K562 (cell line): ENCODE results near the gene NTM. TPM values are rescaled to one million over a fixed set of nuclear protein-coding genes. Genes with fewer than 3 reads are reported as not detected.

Experiments used
- ATAC-seq: fragments of 200-7000 bp; cut with Tn5 transposase; 3 replicates; pipeline ENCODE4 v1.9.1; 2020; ENCODE audit warnings: moderate library complexity
- BruUV-seq: library from RNA; stranded (reverse); fragments of 400-500 nt; replicated peaks from 2 replicates; lab custom pipeline; 2021; lab: Mats Ljungman, UMichigan
- CTCF ChIA-PET: fragments of 300-600 bp; formaldehyde crosslinking; extraction: SDS; loops from one replicate; lab custom pipeline; 2021; ENCODE audit warnings: low intra/inter-chr PET ratio; lab: Yijun Ruan, JAX
- POLR2A ChIA-PET: fragments of 300-600, 350-650 bp; sonication (Branson Sonifier 250); formaldehyde crosslinking; extraction: SDS; loops from one replicate; lab custom pipeline; 2021; ENCODE audit warnings: antibody characterized with exemption, inconsistent platforms; lab: Yijun Ruan, JAX
- DNase-seq, 4 experiments: peaks; one replicate each; pipeline versions ENCODE4 v3.0.0 to v3.0.0-alpha.2; 2011 to 2018; ENCODE audit warnings: low spot score in 3 of 4, mixed read lengths in 3 of 4; ENCODE audit errors: extremely low read depth in 1 of 4
- FAIRE-seq: peaks from 2 replicates; lab custom pipeline; 2011; peaks lifted over from hg19 to GRCh38; lab: Jason Lieb, UNC
- H2AFZ ChIP-seq: 2 replicates; pipeline ENCODE4 v1.6.0; 2011; ENCODE audit warnings: low read depth, low read length, control low read depth, inconsistent platforms
- H3K27ac ChIP-seq: fragments of 200-600 bp; 3 replicates; pipeline ENCODE4 v1.8.0; 2011; ENCODE audit warnings: low read depth, mild to moderate bottlenecking, control low read depth, inconsistent platforms, low read length, moderate library complexity, mixed read lengths; ENCODE audit errors: extremely low read depth
- H3K27me3 ChIP-seq, 2 experiments: fragments of 300-600 bp in 1 of 2; 2 replicates in 1 of 2; 3 replicates in 1 of 2; pipeline versions ENCODE4 v1.6.0 to v1.8.0; 2011; ENCODE audit warnings: inconsistent platforms in 2 of 2, low read length in 2 of 2, mild to moderate bottlenecking in 1 of 2, mixed read lengths in 1 of 2, moderate library complexity in 1 of 2; ENCODE audit not compliant: control insufficient read depth in 2 of 2, insufficient read depth in 2 of 2
- H3K36me3 ChIP-seq: fragments of 300-600 bp; 3 replicates; pipeline ENCODE4 v1.8.0; 2011; ENCODE audit warnings: mild to moderate bottlenecking, low read length, inconsistent platforms; ENCODE audit not compliant: control insufficient read depth, insufficient read depth
- H3K4me1 ChIP-seq, 2 experiments: fragments of 200-600 bp in 1 of 2; replicated peaks in 1 of 2; 2 replicates in 1 of 2; 3 replicates in 1 of 2; pipeline versions ENCODE4 v1.5.1 to v1.8.0; 2011; ENCODE audit warnings: inconsistent platforms in 2 of 2, low read length in 2 of 2, mild to moderate bottlenecking in 1 of 2, mixed read lengths in 1 of 2, moderate library complexity in 1 of 2; ENCODE audit not compliant: control insufficient read depth in 2 of 2, insufficient read depth in 2 of 2
- H3K4me2 ChIP-seq: 2 replicates; pipeline ENCODE4 v1.6.1; 2011; ENCODE audit warnings: low read length, control low read depth, inconsistent platforms, mixed read lengths; ENCODE audit not compliant: insufficient read depth
- H3K4me3 ChIP-seq: fragments of 200-600 bp; sonication (generic), shearing (Covaris generic); 2 replicates; pipeline ENCODE4 v1.5.1; 2016; ENCODE audit warnings: control low read depth, inconsistent platforms
- H3K79me2 ChIP-seq: fragments of 200-600 bp; 3 replicates; pipeline ENCODE4 v1.8.0; 2011; ENCODE audit warnings: low read length, inconsistent platforms; ENCODE audit not compliant: control insufficient read depth, insufficient read depth
- H3K9ac ChIP-seq, 2 experiments: 2 replicates each; pipeline versions ENCODE4 v1.6.0 to v1.6.1; 2011; ENCODE audit warnings: low read depth in 2 of 2, low read length in 2 of 2, control low read depth in 1 of 2, inconsistent platforms in 1 of 2, mild to moderate bottlenecking in 1 of 2, mixed read lengths in 1 of 2; ENCODE audit not compliant: insufficient read depth in 1 of 2
- H3K9me1 ChIP-seq: one replicate; pipeline ENCODE4 v1.6.0; 2011; ENCODE audit warnings: inconsistent platforms, mild to moderate bottlenecking, low read length, moderate library complexity; ENCODE audit not compliant: control insufficient read depth, insufficient read depth
- H3K9me3 ChIP-seq: replicated peaks from 2 replicates; pipeline ENCODE4 v1.5.1; 2011; ENCODE audit warnings: low read depth, low read length, inconsistent platforms; ENCODE audit not compliant: control insufficient read depth, insufficient read depth
- H4K20me1 ChIP-seq: replicated peaks from 2 replicates; pipeline ENCODE4 v1.6.1; 2011; ENCODE audit warnings: low read length, inconsistent platforms, mixed read lengths; ENCODE audit not compliant: control insufficient read depth, insufficient read depth
- ESRRB ChIP-seq: fragments of 250-450 bp; sonication (Bioruptor Pico); IDR thresholded peaks from 2 replicates; pipeline ENCODE4 v1.5.0; 2020; ENCODE audit warnings: mild to moderate bottlenecking, moderate library complexity, borderline replicate concordance
- HDAC2 ChIP-seq: fragments of 450-650 bp; IDR thresholded peaks from 2 replicates; pipeline ENCODE4 v1.6.1; 2016; ENCODE audit warnings: mild to moderate bottlenecking
- LEF1 ChIP-seq: fragments of 450-650 bp; IDR thresholded peaks from 2 replicates; pipeline ENCODE4 v1.6.1; 2016; ENCODE audit warnings: mild to moderate bottlenecking
- NR1H2 ChIP-seq: sonication (generic); formaldehyde crosslinking; IDR thresholded peaks from 2 replicates; pipeline ENCODE4 v1.4.0; 2020; ENCODE audit warnings: mild to moderate bottlenecking, missing genetic modification reagents
- POU5F1 ChIP-seq: fragments of 150-350 bp; IDR thresholded peaks from 2 replicates; pipeline ENCODE4 v1.6.1; 2014; ENCODE audit warnings: borderline replicate concordance, low read length, low read depth, mild to moderate bottlenecking; ENCODE audit not compliant: partially characterized antibody
- PTTG1 ChIP-seq: fragments of 450-650 bp; IDR thresholded peaks from 2 replicates; pipeline ENCODE4 v1.6.1; 2016; ENCODE audit warnings: low read depth, mild to moderate bottlenecking, missing genetic modification characterization, missing compliant biosample characterization
- RBFOX2 ChIP-seq: fragments of 200-400 bp; formaldehyde crosslinking; IDR thresholded peaks from 2 replicates; pipeline ENCODE4 v1.6.1; 2017; ENCODE audit warnings: low read depth, mild to moderate bottlenecking, low read length, moderate library complexity
- SAP30 ChIP-seq: fragments of 200-600 bp; sonication (generic); IDR thresholded peaks from 2 replicates; pipeline ENCODE4 v1.6.1; 2012; ENCODE audit warnings: borderline replicate concordance, low read depth, mild to moderate bottlenecking, moderate library complexity, low read length, control low read depth, inconsistent platforms; ENCODE audit not compliant: insufficient read depth, poor library complexity, severe bottlenecking
- SP1 ChIP-seq: sonication (generic); formaldehyde crosslinking; IDR thresholded peaks from 2 replicates; pipeline ENCODE4 v1.8.1; 2022; ENCODE audit warnings: mild to moderate bottlenecking, missing genetic modification reagents
- TCF7 ChIP-seq: sonication (generic); IDR thresholded peaks from 2 replicates; pipeline ENCODE4 v1.6.1; 2016; ENCODE audit warnings: antibody characterized with exemption, borderline replicate concordance
- TFAM ChIP-seq: fragments of 250-450 bp; sonication (Bioruptor Pico); conservative IDR thresholded peaks from 2 replicates; pipeline ENCODE4 v1.5.0; 2021; ENCODE audit warnings: mild to moderate bottlenecking, moderate library complexity
- ZFP36 ChIP-seq: fragments of 150-350 bp; IDR thresholded peaks from 2 replicates; pipeline ENCODE4 v1.6.1; 2018; ENCODE audit warnings: low read length, low read depth; ENCODE audit not compliant: partially characterized antibody
- ZFX ChIP-seq: sonication (generic); formaldehyde crosslinking; IDR thresholded peaks from 2 replicates; pipeline ENCODE4 v1.8.0; 2022; ENCODE audit warnings: mild to moderate bottlenecking, missing genetic modification reagents, moderate library complexity
- ZKSCAN3 ChIP-seq: fragments of 250-450 bp; sonication (Bioruptor Pico); IDR thresholded peaks from 2 replicates; pipeline ENCODE4 v1.4.0; 2020
- ZNF197 ChIP-seq: fragments of 200-800 bp; sonication (Bioruptor generic); IDR thresholded peaks from 2 replicates; pipeline ENCODE4 v1.6.1; 2016; ENCODE audit warnings: low read depth, missing genetic modification characterization, missing compliant biosample characterization
- ZNF586 ChIP-seq: fragments of 450-650 bp; formaldehyde crosslinking; conservative IDR thresholded peaks from 2 replicates; pipeline ENCODE4 v1.4.0; 2020; ENCODE audit warnings: mild to moderate bottlenecking, moderate library complexity
- WGBS: fragments of 100-300 bp; shearing (Covaris generic); methylation state at CpG from one replicate; pipeline ENCODE4 v1.1.6; 2016; ENCODE audit warnings: low coverage, mixed read lengths; ENCODE audit not compliant: insufficient coverage; ENCODE audit errors: missing lambda C conversion rate; 5-methylcytosine and 5-hydroxymethylcytosine counted together
- in situ Hi-C: fragments of 300-500 bp; cut with MboI; formaldehyde crosslinking; loops from 4 replicates; pipeline ENCODE4 v1.15.0; 2018; ENCODE audit warnings: inconsistent platforms, mixed read lengths
- intact Hi-C: fragments of 100-400 bp; cut with micrococcal nuclease; formaldehyde crosslinking; loops from 2 replicates; pipeline ENCODE4 v1.14.2; 2022
- polyA plus RNA-seq, 8 experiments: library from polyadenylated mRNA; depleted of rRNA in 4 of 8; stranded (reverse) in 5 of 8; unstranded in 3 of 8; fragments of >200 nt; fragmentation: Nextera tagmentation in 2 of 8; fragmentation: Illumina TruSeq in 1 of 8; extraction: Ambion mirVana in 2 of 8; extraction: Trizol in 1 of 8; gene quantifications; 2 replicates each; pipeline versions ENCODE4 v1.2.1 to v1.2.3, GENCODE V29; 2011 to 2014; ENCODE audit warnings: inconsistent platforms in 1 of 8, missing spikeins in 1 of 8
- total RNA-seq, 7 experiments: library from RNA; depleted of rRNA in 6 of 7; stranded (reverse); fragments of >200 nt in 6 of 7; fragmentation: Illumina TruSeq in 2 of 7; extraction: Trizol in 2 of 7; gene quantifications; 2 replicates each; pipeline versions ENCODE4 v1.2.1 to v1.2.3, GENCODE V29; 2011 to 2021; ENCODE audit warnings: low replicate concordance in 1 of 7
- TF ChIP-seq, protein P1 (sequence below): sonication (generic); formaldehyde crosslinking; IDR thresholded peaks from 2 replicates; pipeline ENCODE4 v1.8.0; 2022; ENCODE audit warnings: mild to moderate bottlenecking, missing genetic modification reagents, borderline replicate concordance

The NTM gene
- total and polyA plus RNA-seq, 9 of the 15 experiments (the other 6 are each of a cell fraction or from before 2014, with no cell fraction given) = not detected

GRCh38 chr11:132073787-132074186 lies 703.4 kb downstream of the NTM start:
- Histone ChIP-seq H2AFZ (no peak overlapping the region), H3K36me3 (no peaks in the 10 kb centered on the region), H3K9me3 (peaks cover 1% of the 10 kb centered on the region), H3K4me3 (no peak overlapping the region), H3K4me2 (no peak overlapping the region), H3K27ac (no peak overlapping the region), H3K79me2 (no peaks in the 10 kb centered on the region), H3K9me1 (no peaks in the 10 kb centered on the region), H3K27me3 (no peaks in the 10 kb centered on the region), H4K20me1 (no peaks in the 10 kb centered on the region), H3K4me1 (no peaks in the 10 kb centered on the region), H3K9ac (no peak overlapping the region)
- CTCF ChIA-PET = no interaction called here
- FAIRE-seq (no peak), DNase-seq (no peak), ATAC-seq (no peak)
- WGBS = 0% methylated on average over 1 of the region's 1 CpG
- POLR2A ChIA-PET = interaction anchor here (0.6 kb wide), 1 partner anchor 932 kb away, joined by 3 read pairs; no protein-coding TSS in a partner anchor
- BruUV-seq = no TSS peak
- no peak for TF ChIP-seq LEF1
- TF ChIP-seq, protein P1, sequence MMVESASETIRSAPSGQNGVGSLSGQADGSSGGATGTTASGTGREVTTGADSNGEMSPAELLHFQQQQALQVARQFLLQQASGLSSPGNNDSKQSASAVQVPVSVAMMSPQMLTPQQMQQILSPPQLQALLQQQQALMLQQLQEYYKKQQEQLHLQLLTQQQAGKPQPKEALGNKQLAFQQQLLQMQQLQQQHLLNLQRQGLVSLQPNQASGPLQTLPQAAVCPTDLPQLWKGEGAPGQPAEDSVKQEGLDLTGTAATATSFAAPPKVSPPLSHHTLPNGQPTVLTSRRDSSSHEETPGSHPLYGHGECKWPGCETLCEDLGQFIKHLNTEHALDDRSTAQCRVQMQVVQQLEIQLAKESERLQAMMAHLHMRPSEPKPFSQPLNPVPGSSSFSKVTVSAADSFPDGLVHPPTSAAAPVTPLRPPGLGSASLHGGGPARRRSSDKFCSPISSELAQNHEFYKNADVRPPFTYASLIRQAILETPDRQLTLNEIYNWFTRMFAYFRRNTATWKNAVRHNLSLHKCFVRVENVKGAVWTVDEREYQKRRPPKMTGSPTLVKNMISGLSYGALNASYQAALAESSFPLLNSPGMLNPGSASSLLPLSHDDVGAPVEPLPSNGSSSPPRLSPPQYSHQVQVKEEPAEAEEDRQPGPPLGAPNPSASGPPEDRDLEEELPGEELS = no peak
- TF ChIP-seq POU5F1 = no peak
- TF ChIP-seq ZNF197 = no peak
- no peak for TF ChIP-seq ZFP36
- TF ChIP-seq SP1 (CRISPR knock-in tag) = no peak
- TF ChIP-seq ZFX = no peak
- no peak for TF ChIP-seq RBFOX2
- TF ChIP-seq ZKSCAN3 = no peak
- TF ChIP-seq NR1H2 (CRISPR knock-in tag) = no peak
- no peak for TF ChIP-seq ESRRB (CRISPR knock-in tag)
- TF ChIP-seq PTTG1 = no peak
- no peak for TF ChIP-seq TFAM
- TF ChIP-seq TCF7 = no peak
- TF ChIP-seq SAP30 = no peak
- no peak for TF ChIP-seq ZNF586
- no peak for TF ChIP-seq HDAC2
- intact Hi-C loops = no loop called here
- in situ Hi-C loops = no loop called here
